Stimulated activated CD4-positive, alpha-beta T cell treated with anti-CD3 and anti-CD28 coated beads, Interleukin-15, amount 100 ng/mL, for 24 hours (primary cell): ENCODE data around the gene HLA-DMA.

Experiments used
- DNase-seq: peaks from one replicate; pipeline ENCODE4 v3.0.0-alpha.2; 2020

Gene HLA-DMA

DNA sequence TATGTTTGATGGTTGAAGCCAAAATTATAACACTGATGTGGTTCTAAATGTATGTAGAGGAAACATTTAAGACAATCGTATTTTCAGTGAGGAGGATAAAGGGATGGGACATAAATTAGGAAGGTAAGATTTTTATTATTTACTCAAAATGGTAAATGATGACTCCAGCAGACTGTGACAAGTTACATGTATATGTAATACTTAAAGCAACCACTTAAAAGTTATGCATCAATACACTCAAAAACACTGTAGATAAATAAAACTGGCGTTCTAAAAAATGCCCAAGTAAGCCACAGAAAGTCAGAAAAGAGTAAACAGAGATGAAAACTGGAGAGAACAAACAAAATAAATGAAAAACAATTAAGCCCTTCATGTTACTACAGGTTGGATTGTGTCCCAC, 30.8 kb downstream of the HLA-DMA start:
- DNase-seq = no peak

DNA sequence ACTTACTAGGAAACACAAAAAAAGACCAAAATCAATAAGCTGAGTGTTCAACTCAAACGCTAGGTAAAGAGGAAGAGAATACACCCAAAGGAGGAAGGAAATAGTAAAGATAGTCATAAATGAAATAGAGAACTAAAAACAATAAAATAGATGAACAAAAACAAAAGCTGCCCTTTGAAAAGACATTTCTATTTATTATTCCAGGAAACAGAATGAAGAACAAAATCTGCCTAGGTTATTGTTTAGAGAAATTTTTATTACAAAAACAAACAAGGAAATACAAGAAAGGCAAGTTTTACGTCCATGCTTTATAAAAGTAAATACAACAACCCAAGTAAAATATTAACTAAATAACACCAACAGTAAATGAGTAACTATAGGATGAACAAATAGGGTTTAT, 32.2 kb downstream of the HLA-DMA start:
- no peak for DNase-seq

DNA sequence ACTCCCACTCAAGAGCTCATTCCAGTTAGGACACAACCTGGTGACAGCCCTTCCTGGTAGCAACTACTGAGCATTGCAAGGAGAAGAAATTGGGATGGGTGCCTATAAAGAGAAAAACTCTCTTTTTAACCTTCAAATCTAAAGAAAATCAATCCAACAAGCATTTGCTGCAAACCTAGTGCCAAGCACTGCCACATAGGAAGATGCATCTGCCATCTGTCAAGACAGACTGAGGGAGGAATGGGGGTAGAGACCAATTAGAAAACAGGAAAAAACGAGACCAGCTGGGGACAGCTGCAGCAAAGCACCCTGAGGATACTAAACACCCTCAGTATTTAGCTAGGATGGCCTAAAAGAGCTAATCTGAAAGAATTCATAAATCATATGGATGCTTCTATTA, 39.9 kb downstream of the HLA-DMA start:
- DNase-seq = no peak

DNA sequence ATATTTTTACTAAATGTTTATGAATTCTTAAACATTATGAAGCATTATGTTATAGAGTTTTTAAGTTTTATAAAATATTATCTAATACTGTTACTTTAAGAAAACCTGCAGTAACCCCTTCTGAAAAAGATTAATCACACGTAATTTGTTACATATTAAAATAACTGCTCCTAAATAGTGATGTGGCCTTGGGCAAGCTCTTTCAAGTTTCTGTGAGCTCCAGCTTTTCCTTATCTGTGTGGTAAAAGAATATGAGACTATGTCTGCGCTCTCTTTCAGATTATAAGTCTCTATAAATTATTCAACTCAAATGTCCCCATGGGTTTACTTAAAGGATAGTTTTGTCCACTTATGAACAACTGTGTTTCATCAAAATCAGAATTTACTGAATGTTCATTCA, 44.0 kb downstream of the HLA-DMA start:
- DNase-seq = no peak

DNA sequence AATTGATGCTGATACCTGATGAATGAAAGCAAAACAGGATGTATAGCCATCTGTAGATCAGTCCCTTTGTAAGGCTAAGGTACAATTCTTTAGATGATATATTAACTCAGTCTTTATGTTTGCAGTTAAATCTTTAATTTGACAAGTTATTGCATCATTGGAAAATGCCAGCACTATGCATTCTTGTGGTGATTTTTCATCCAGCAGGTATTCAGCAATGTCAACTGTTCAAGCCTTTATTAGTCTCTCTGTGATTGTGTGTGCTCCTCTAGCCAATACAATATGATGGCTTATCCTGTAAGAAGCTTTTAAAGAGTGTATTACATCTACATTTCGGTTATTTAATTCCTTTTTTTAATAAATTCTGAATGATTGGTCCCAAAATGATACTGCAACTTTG, 46.4 kb downstream of the HLA-DMA start:
- no peak for DNase-seq

DNA sequence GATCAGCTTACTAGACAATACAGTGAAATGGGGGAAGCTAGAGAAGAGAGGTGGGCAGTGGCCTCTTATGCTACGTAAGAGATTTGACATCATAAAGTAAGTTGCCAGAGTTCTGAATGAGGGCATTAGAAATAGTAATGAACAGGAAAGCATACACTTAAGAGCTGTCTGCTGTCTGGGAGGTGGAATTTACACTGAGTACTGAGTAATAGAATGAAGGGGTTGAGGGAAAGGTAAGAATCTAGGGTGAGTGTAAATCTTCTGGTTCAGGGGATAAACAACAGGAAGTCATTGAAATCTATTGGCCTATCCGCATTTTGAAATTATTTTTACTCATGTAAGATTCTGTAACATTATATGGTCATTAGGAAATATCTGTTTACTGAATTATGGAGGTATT, 47.8 kb downstream of the HLA-DMA start:
- no peak for DNase-seq

DNA sequence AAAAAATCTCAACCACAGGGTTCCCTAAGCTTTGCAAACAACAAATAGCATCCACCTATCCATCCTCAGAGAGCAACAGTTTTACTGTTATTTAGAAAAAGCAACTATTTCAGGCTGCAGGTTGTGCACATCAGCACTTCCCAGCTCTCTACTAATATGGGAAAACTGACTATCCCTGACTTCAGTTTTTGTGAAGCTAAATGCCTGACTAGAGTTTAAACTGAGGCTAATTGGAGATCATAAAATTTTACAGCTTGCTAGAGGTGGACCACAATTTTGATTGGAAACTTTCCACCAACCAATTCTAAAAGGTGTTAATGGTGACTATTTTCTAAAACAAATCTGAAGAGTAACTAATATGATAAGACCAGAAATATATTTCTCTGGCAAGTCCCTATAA, 48.9 kb downstream of the HLA-DMA start:
- DNase-seq = no peak
